PC-9 (cell line): ENCODE data around the gene RASAL2.

ENCODE experiments used
- CTCF ChIP-seq: fragments of 200-600 bp; sonication (generic); conservative IDR thresholded peaks from 2 replicates; pipeline ENCODE4 v1.6.1; 2017; ENCODE audit warnings: mixed run types, antibody characterized with exemption, mild to moderate bottlenecking, moderate library complexity
- EZH2 ChIP-seq: fragments of 200-600 bp; sonication (generic); IDR thresholded peaks from 2 replicates; pipeline ENCODE4 v1.8.0; 2017; ENCODE audit warnings: antibody characterized with exemption, low read depth

DNA sequence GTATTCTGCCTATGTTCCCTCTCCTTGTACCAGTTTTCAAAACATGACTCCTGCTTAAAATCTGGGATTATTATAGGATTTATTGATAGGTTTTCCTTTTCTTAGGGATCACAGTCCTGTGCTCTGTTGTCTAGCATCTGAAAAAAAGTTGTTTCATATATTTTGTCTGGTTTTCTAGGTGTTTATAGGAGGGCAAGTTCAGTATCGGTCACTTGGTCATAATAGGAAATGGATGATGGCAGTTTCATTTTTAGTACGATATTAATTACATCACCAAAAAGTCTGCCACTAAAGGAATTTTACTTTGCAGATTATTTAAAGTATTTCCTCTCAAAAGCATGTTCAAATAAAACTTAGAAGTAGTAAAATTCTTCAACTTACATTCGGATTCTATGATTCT, 94.4 kb downstream of the RASAL2 start:
- TF ChIP-seq CTCF (no peak), EZH2 (no peak)
